ENCODE data around the gene GSTM2.
"Not testable (repeated sequence)": the region's sequence is repeated elsewhere in the genome, so short reads cannot be mapped to it uniquely, and the experiment has no call there.

The GSTM2 gene

DNA sequence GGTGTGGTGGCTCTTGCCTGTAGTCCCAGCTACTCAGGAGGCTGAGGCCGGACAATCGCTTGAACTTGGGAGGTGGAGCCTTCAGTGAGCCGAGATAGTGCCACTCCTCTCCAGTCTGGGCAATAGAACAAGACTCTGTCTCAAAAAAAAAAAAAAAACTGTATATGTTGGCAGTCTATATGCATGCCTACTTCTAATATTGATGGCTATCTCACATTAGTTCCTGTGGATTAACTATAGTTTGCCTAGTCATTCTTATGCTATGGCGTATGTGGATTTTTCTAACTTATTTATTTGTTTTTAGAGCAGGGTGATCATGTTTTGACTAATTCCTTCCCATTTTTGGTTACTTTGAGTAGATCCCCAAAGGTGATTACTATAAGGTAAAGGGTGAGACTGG lies 29.2 kb downstream of the GSTM2 start:
- DNase-seq (ENCODE audit: insufficient read length, low spot score): no peak
- no peak for FAIRE-seq
- TF ChIP-seq, protein P1, sequence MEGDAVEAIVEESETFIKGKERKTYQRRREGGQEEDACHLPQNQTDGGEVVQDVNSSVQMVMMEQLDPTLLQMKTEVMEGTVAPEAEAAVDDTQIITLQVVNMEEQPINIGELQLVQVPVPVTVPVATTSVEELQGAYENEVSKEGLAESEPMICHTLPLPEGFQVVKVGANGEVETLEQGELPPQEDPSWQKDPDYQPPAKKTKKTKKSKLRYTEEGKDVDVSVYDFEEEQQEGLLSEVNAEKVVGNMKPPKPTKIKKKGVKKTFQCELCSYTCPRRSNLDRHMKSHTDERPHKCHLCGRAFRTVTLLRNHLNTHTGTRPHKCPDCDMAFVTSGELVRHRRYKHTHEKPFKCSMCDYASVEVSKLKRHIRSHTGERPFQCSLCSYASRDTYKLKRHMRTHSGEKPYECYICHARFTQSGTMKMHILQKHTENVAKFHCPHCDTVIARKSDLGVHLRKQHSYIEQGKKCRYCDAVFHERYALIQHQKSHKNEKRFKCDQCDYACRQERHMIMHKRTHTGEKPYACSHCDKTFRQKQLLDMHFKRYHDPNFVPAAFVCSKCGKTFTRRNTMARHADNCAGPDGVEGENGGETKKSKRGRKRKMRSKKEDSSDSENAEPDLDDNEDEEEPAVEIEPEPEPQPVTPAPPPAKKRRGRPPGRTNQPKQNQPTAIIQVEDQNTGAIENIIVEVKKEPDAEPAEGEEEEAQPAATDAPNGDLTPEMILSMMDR (IDR thresholded peaks at IDR 0.05; ENCODE audit: insufficient read depth, missing control alignments): no peak

DNA sequence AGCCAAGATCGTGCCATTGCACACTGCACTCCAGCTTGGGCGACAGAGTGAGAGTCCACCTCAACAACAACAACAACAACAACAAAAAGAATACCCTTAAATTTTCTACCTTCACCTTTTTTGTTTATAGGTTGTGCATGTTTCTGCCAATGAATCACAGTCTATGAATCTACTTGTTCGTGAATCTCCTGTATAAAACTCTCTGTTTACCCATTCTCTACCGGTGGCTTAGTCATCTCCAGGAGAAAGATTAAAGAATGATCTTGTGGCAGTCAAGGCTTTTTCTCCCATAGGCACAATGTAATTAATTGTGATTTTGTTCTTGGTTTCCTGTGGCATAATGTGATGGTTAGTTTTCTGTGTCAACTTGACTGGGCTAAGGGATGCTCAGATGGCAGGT lies 30.0 kb downstream of the GSTM2 start:
- not testable (repeated sequence) for FAIRE-seq; DNase-seq (ENCODE audit: insufficient read length, low spot score)

DNA sequence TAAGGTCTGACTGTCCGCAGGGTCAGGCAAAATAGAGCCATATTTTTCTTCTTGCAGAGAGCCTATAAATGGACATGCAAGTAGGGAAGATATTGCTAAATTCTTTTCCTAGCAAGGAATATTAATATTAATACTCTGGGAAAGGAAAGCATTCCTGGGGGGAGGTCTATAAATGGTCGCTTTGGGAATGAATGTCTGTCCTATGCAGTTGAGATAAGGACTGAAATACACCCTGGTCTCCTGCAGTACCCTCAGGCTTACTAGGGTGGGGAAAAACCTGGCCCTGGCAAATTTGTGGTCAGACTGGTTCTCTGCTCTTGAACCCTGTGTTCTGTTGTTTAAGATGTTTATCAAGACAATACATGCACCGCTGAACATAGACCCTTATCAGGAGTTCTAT lies 35.1 kb downstream of the GSTM2 start:
- DNase-seq (ENCODE audit: insufficient read length, low spot score); FAIRE-seq: not testable (repeated sequence)

DNA sequence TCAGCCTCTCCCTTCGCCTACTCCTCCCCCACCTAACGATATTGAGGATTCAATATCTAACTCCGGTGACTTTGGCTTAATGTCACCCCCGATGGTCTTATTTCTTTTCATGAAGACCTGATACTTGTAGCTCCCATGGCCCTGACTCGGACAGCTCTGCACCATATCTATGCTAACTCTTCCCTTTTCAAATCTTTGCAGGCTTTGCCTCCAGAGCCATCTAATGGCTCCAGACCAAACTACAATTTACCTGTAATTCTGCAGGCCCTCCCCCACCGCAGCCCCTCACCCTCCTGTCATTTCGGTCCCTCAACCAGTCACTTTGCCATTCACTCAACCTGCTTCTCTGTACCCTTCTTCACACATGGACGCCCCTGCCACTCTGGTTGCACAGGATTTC lies 36.3 kb downstream of the GSTM2 start:
- TF ChIP-seq, protein P1 (IDR thresholded peaks at IDR 0.05; ENCODE audit: insufficient read depth, missing control alignments): no peak
- no peak for FAIRE-seq
- no peak for DNase-seq (ENCODE audit: insufficient read length, low spot score)

DNA sequence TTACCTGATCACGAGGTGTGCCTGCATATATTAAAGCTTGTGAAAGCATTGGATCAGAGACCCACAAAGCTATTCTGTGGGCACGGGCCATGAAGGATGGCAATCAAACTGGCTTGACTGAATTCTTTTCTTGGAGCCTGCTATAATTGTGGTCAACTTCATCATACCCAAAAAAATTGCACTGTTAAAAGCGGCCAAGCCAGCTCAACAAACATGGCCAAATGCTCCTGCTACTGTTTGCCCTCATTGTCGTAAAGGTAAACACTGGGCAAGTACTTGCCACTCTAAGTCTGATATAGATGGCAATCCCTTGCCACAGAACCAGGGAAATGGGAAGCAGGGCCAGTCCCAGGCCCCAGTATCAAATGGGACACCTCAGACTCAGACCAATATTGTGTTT lies 37.6 kb downstream of the GSTM2 start:
- no peak for FAIRE-seq

DNA sequence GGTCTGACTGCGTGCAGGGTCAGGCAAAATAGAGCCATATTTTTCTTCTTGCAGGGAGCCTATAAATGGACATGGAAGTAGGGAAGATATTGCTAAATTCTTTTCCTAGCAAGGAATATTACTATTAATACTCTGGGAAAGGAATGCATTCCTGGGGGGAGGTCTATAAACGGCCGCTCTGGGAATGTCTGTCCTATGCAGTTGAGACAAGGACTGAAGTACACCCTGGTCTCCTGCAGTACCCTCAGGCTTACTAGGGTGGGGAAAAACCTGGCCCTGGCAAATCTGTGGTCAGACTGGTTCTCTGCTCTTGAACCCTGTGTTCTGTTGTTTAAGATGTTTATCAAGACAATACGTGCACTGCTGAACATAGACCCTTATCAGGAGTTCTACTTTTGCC lies 41.1 kb downstream of the GSTM2 start:
- not testable (repeated sequence) for DNase-seq (ENCODE audit: insufficient read length, low spot score); FAIRE-seq

More for the DNA sequence above, 37.6 kb downstream of the GSTM2 start:
- no peak for DNase-seq (ENCODE audit: insufficient read length, low spot score)
- TF ChIP-seq, protein P1 (IDR thresholded peaks at IDR 0.05; ENCODE audit: insufficient read depth, missing control alignments): no peak

DNA sequence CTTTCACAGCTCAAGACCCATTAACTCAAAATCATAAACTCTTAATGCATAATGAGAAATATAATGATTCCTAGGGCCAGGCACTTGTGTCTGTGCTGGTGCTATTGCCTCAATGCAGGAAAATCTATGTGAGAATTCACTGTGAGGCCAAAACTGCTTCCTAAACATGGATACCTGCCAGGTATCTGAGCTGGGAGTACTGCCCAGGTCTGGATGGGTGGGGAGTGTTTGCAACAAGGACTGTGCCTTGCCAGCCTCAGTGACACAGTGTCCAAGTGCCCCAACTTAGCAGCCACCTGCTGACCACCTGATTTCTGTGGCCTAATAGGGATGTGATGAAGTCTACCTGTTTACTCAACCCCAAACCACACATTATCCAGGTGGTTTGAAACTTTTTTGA lies 42.0 kb downstream of the GSTM2 start:
- not testable (repeated sequence) for DNase-seq (ENCODE audit: insufficient read length, low spot score)

DNA sequence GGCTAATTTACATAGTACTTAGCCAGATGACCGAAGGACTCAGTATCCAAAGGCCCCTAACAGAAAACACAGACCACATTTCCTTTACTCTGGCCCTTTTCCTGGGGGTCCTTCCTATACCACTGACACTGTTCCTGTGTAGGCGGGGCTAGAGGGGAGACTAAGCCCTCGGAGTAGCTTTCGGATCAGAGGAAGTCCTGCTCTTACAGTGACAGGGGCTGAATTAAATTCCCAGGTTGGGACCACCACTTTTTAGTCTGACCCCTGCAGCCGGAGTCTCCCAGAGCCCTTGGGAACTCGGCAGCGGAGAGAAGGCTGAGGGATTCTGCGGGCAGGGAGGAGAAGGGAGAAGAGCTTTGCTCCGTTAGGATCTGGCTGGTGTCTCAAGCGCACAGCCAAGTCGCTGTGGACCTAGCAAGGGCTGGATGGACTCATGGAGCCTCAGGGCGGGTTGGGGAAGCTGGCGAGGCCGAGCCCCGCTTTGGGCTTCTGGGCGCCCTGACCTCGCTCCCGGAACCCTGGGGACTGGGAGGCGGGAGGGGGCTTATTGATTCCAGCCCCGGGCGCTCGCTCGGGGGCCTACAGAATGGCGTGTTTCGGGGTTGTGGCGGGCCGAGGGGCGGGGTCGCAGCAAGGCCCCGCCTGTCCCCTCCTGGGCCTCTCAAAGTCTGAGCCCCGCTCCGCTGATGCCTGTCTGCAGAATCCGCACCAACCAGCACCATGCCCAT lies 43.9 kb downstream of the GSTM2 start, which contains the start of gene GSTM5:
TSS of gene GSTM5 (plus strand) at position 659 of the 728 bp plus-strand sequence. CDS start at position 721, 62 bp downstream.
- DNase-seq (ENCODE audit: insufficient read length, low spot score); FAIRE-seq: not testable (repeated sequence)

More for the DNA sequence above, 42.0 kb downstream of the GSTM2 start:
- not testable (repeated sequence) for FAIRE-seq

DNA sequence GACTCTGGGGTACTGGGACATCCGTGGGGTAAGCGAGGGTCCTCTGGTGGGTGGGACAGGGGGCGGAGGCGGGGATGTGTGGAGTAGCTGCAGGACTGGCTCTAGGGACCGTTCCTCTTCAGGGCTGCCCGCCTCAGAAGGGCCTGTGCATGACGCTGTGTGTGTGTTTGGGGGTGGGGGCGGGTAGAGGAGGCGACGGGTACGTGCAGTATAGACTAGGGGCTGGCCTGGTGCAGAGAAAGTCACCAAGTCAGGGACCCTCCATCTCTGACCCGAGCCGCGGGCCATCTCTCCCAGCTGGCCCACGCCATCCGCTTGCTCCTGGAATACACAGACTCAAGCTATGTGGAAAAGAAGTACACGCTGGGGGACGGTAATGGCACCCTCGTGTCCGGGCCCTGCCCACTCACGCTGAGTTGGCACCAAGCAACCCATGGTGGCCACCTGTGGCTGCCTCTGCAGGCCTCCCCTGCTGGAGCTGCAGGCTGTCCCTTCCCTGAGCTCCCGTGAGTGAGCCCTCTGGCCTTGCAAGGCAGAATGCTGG lies 44.5 kb downstream of the GSTM2 start:
- DNase-seq (ENCODE audit: insufficient read length, low spot score) (no peak), FAIRE-seq (no peak)
- TF ChIP-seq, protein P1 (IDR thresholded peaks at IDR 0.05; ENCODE audit: insufficient read depth, missing control alignments): no peak

DNA sequence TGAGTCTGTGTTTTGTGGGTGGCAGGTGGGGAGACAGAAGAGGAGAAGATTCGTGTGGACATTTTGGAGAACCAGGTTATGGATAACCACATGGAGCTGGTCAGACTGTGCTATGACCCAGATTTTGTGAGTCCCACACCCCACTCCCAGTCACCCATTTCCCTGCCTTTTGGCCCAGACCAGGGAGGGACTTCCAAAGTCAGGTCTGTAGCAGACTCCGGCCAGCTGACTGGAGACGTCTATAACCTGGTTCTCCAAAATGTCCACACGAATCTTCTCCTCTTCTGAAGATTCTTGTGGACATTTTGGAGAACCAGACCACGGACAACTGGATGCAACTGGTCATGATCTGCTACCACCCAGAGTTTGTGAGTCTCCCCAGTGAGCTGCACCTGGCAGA lies 45.8 kb downstream of the GSTM2 start:
- FAIRE-seq (no peak), DNase-seq (ENCODE audit: insufficient read length, low spot score) (no peak)
- TF ChIP-seq, protein P1 (IDR thresholded peaks at IDR 0.05; ENCODE audit: insufficient read depth, missing control alignments): no peak

Measured in D721Med (cell line).